WTC11 (cell line): ENCODE data around the gene PROM2.

Source experiments
- ATF2 ChIP-seq: sonication (generic); formaldehyde crosslinking; IDR thresholded peaks from 2 replicates; pipeline ENCODE4 v1.8.1; 2022; ENCODE audit warnings: low read depth, missing genetic modification reagents, borderline replicate concordance
- CDX4 ChIP-seq: fragments of 250-450 bp; sonication (Bioruptor Pico); IDR thresholded peaks from 2 replicates; pipeline ENCODE4 v1.9.0; 2021; ENCODE audit warnings: moderate library complexity, mild to moderate bottlenecking, inconsistent platforms, borderline replicate concordance
- CTCF ChIP-seq: fragments of 200-600 bp; IDR thresholded peaks from 2 replicates; pipeline ENCODE4 v1.8.0; 2022; ENCODE audit warnings: antibody characterized with exemption
- E2F5 ChIP-seq: sonication (generic); formaldehyde crosslinking; IDR thresholded peaks from 2 replicates; pipeline ENCODE4 v1.8.1; 2022; ENCODE audit warnings: mild to moderate bottlenecking, moderate library complexity, missing genetic modification reagents
- ERG ChIP-seq: fragments of 250-450 bp; sonication (Bioruptor Pico); IDR thresholded peaks from 2 replicates; pipeline ENCODE4 v1.8.0; 2021; ENCODE audit warnings: mild to moderate bottlenecking
- FOXK1 ChIP-seq: sonication (generic); formaldehyde crosslinking; IDR thresholded peaks from 2 replicates; pipeline ENCODE4 v1.8.0; 2022; ENCODE audit warnings: mild to moderate bottlenecking, moderate library complexity, missing genetic modification reagents
- GTF2I ChIP-seq: fragments of 250-450 bp; sonication (Bioruptor Pico); conservative IDR thresholded peaks from 2 replicates; pipeline ENCODE4 v1.4.0; 2021; ENCODE audit warnings: mild to moderate bottlenecking
- IRF2 ChIP-seq: sonication (generic); formaldehyde crosslinking; IDR thresholded peaks from 2 replicates; pipeline ENCODE4 v1.8.0; 2022; ENCODE audit warnings: low read depth, missing genetic modification reagents, borderline replicate concordance
- MAX ChIP-seq: sonication (generic); formaldehyde crosslinking; IDR thresholded peaks from 2 replicates; pipeline ENCODE4 v1.8.0; 2022; ENCODE audit warnings: mild to moderate bottlenecking, missing genetic modification reagents
- NFYB ChIP-seq: sonication (generic); formaldehyde crosslinking; conservative IDR thresholded peaks from 2 replicates; pipeline ENCODE4 v1.8.0; 2022; ENCODE audit warnings: low read depth, missing genetic modification reagents
- NR3C1 ChIP-seq: sonication (generic); formaldehyde crosslinking; conservative IDR thresholded peaks from 2 replicates; pipeline ENCODE4 v1.8.1; 2023; ENCODE audit warnings: low read depth, mild to moderate bottlenecking, missing genetic modification reagents
- ZNF121 ChIP-seq: sonication (generic); formaldehyde crosslinking; IDR thresholded peaks from 2 replicates; pipeline ENCODE4 v1.8.0; 2023; ENCODE audit warnings: missing genetic modification reagents
- ZNF219 ChIP-seq: sonication (generic); formaldehyde crosslinking; IDR thresholded peaks from 2 replicates; pipeline ENCODE4 v1.8.0; 2023; ENCODE audit warnings: missing genetic modification reagents, mild to moderate bottlenecking, borderline replicate concordance
- ZNF263 ChIP-seq: sonication (generic); formaldehyde crosslinking; IDR thresholded peaks from 2 replicates; pipeline ENCODE4 v1.8.1; 2022; ENCODE audit warnings: low read depth, mild to moderate bottlenecking, moderate library complexity, missing genetic modification reagents

- TF ChIP-seq ZNF263 (CRISPR knock-in tag) (no peak), CTCF (no peak), NR3C1 (CRISPR knock-in tag) (no peak), CDX4 (CRISPR knock-in tag) (no peak), GTF2I (no peak), FOXK1 (CRISPR knock-in tag) (no peak), E2F5 (no peak), IRF2 (CRISPR knock-in tag) (no peak), ZNF121 (CRISPR knock-in tag) (no peak), ERG (CRISPR knock-in tag) (no peak), ATF2 (CRISPR knock-in tag) (no peak), ZNF219 (CRISPR knock-in tag) (no peak), NFYB (no peak), MAX (CRISPR knock-in tag) (no peak)
Measured at GRCh38 chr2:95319481-95320343, 45.5 kb downstream of the PROM2 start.
